K562 (cell line): ENCODE results near the gene TNFAIP8L1. TPM values are rescaled to one million over a fixed set of nuclear protein-coding genes. Genes with fewer than 3 reads are reported as not detected.

ENCODE experiments used
- ASH1L ChIP-seq: fragments of 450-650 bp; IDR thresholded peaks from 2 replicates; pipeline ENCODE4 v1.6.1; 2018; ENCODE audit warnings: borderline replicate concordance, mild to moderate bottlenecking, low read depth; ENCODE audit not compliant: partially characterized antibody
- BCOR ChIP-seq: fragments of 450-650 bp; IDR thresholded peaks from 2 replicates; pipeline ENCODE4 v1.6.1; 2016
- KDM1A ChIP-seq, 2 experiments: fragments of 450-650 bp; IDR thresholded peaks; 2 replicates each; pipeline ENCODE4 v1.6.1; 2016; ENCODE audit warnings: mild to moderate bottlenecking in 2 of 2
- MEIS2 ChIP-seq: fragments of 450-650 bp; IDR thresholded peaks from 2 replicates; pipeline ENCODE4 v1.6.1; 2014; ENCODE audit warnings: mild to moderate bottlenecking; ENCODE audit not compliant: partially characterized antibody
- MTA2 ChIP-seq: fragments of 450-650 bp; IDR thresholded peaks from 2 replicates; pipeline ENCODE4 v1.6.1; 2016; ENCODE audit warnings: low read depth
- RBM25 ChIP-seq: fragments of 200-400 bp; formaldehyde crosslinking; IDR thresholded peaks from 2 replicates; pipeline ENCODE4 v1.6.1; 2018; ENCODE audit warnings: low read length, low read depth, moderate library complexity; ENCODE audit not compliant: severe bottlenecking
- ZBTB1 ChIP-seq: sonication (generic); formaldehyde crosslinking; IDR thresholded peaks from 2 replicates; pipeline ENCODE4 v1.8.1; 2023; ENCODE audit warnings: missing genetic modification reagents, low read depth, mild to moderate bottlenecking, borderline replicate concordance
- ZNF121 ChIP-seq: sonication (generic); formaldehyde crosslinking; conservative IDR thresholded peaks from 2 replicates; pipeline ENCODE4 v1.8.0; 2022; ENCODE audit warnings: missing genetic modification reagents
- ZNF174 ChIP-seq: fragments of 250-450 bp; sonication (Bioruptor Pico); IDR thresholded peaks from 2 replicates; pipeline ENCODE4 v1.4.0; 2020; ENCODE audit warnings: mild to moderate bottlenecking
- polyA plus RNA-seq, 8 experiments: library from polyadenylated mRNA; depleted of rRNA in 4 of 8; stranded (reverse) in 5 of 8; unstranded in 3 of 8; fragments of >200 nt; fragmentation: Nextera tagmentation in 2 of 8; fragmentation: Illumina TruSeq in 1 of 8; extraction: Ambion mirVana in 2 of 8; extraction: Trizol in 1 of 8; gene quantifications; 2 replicates each; pipeline versions ENCODE4 v1.2.1 to v1.2.3, GENCODE V29; 2011 to 2014; ENCODE audit warnings: inconsistent platforms in 1 of 8, missing spikeins in 1 of 8
- total RNA-seq, 7 experiments: library from RNA; depleted of rRNA in 6 of 7; stranded (reverse); fragments of >200 nt in 6 of 7; fragmentation: Illumina TruSeq in 2 of 7; extraction: Trizol in 2 of 7; gene quantifications; 2 replicates each; pipeline versions ENCODE4 v1.2.1 to v1.2.3, GENCODE V29; 2011 to 2021; ENCODE audit warnings: low replicate concordance in 1 of 7
- TF ChIP-seq, protein P1 (sequence below), 2 experiments: fragments of 450-650 bp in 1 of 2; sonication (generic) in 1 of 2; formaldehyde crosslinking in 1 of 2; IDR thresholded peaks; 2 replicates each; pipeline versions ENCODE4 v1.7.1 to v1.9.0; 2016 to 2022; ENCODE audit warnings: inconsistent platforms in 1 of 2, mild to moderate bottlenecking in 1 of 2, missing genetic modification reagents in 1 of 2
- TF ChIP-seq, protein P2 (sequence below), 2 experiments: fragments of 450-650 bp in 1 of 2; sonication (generic) in 1 of 2; formaldehyde crosslinking in 1 of 2; IDR thresholded peaks in 1 of 2; conservative IDR thresholded peaks in 1 of 2; 2 replicates each; pipeline versions ENCODE4 v1.6.1 to v1.8.1; 2016 to 2023; ENCODE audit warnings: mild to moderate bottlenecking in 2 of 2, moderate library complexity in 2 of 2, inconsistent platforms in 1 of 2, missing genetic modification reagents in 1 of 2

The TNFAIP8L1 gene
- total and polyA plus RNA-seq, 9 of the 15 experiments (the other 6 are each of a cell fraction or from before 2014, with no cell fraction given) = 0.69 to 9.3 (median 4.9) TPM

DNA sequence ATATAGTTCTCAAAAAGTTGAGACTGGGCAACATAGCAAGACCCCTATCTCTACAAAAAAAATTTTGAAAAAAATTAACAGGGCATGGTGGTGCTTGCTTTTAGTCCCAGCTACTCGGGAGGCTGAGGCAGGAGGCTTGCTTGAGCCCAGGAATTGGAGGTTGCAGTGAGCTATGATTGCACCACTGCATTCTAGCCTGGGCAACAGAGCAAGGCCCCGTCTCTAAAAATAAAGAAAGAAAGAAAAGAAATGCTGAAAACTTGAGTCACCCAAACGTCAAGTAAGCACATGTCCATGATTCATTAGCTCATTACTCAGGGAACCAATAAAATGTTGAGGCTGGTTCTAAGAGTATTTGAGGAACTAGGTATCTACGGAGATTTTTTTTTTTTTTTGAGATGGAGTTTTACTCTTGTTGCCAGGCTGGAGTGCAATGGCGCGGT is 45.9 kb upstream of the TNFAIP8L1 start (continued):
- TF ChIP-seq, protein P1, sequence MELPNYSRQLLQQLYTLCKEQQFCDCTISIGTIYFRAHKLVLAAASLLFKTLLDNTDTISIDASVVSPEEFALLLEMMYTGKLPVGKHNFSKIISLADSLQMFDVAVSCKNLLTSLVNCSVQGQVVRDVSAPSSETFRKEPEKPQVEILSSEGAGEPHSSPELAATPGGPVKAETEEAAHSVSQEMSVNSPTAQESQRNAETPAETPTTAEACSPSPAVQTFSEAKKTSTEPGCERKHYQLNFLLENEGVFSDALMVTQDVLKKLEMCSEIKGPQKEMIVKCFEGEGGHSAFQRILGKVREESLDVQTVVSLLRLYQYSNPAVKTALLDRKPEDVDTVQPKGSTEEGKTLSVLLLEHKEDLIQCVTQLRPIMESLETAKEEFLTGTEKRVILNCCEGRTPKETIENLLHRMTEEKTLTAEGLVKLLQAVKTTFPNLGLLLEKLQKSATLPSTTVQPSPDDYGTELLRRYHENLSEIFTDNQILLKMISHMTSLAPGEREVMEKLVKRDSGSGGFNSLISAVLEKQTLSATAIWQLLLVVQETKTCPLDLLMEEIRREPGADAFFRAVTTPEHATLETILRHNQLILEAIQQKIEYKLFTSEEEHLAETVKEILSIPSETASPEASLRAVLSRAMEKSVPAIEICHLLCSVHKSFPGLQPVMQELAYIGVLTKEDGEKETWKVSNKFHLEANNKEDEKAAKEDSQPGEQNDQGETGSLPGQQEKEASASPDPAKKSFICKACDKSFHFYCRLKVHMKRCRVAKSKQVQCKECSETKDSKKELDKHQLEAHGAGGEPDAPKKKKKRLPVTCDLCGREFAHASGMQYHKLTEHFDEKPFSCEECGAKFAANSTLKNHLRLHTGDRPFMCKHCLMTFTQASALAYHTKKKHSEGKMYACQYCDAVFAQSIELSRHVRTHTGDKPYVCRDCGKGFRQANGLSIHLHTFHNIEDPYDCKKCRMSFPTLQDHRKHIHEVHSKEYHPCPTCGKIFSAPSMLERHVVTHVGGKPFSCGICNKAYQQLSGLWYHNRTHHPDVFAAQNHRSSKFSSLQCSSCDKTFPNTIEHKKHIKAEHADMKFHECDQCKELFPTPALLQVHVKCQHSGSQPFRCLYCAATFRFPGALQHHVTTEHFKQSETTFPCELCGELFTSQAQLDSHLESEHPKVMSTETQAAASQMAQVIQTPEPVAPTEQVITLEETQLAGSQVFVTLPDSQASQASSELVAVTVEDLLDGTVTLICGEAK (IDR thresholded peaks at IDR 0.05) = peak; percentile 56
- TF ChIP-seq, protein P1 (CRISPR knock-in tag; IDR thresholded peaks at IDR 0.05) = no peak
- peak; percentile 57 for TF ChIP-seq MEIS2
- peak; percentile 50; the same call in 1 of the 2 replicates for TF ChIP-seq BCOR
- TF ChIP-seq ASH1L = no peak
- peak; percentile 65 for TF ChIP-seq RBM25
- TF ChIP-seq, protein P2, sequence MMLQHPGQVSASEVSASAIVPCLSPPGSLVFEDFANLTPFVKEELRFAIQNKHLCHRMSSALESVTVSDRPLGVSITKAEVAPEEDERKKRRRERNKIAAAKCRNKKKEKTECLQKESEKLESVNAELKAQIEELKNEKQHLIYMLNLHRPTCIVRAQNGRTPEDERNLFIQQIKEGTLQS (IDR thresholded peaks at IDR 0.05) = peak; percentile 22; the same call in 1 of the 2 replicates
- TF ChIP-seq, protein P2 (CRISPR knock-in tag; conservative IDR thresholded peaks at IDR 0.05) = no peak
- peak; percentile 99 for TF ChIP-seq ZNF121 (CRISPR knock-in tag)
- TF ChIP-seq KDM1A (IDR thresholded peaks at IDR 0.05) = 0 out of 4 replicates have a peak, but pooled peaks have one; percentile 18 to 19
- TF ChIP-seq ZBTB1 (CRISPR knock-in tag) = no peak
- TF ChIP-seq MTA2 = no peak
- no peak for TF ChIP-seq ZNF174
